Renal cortex interstitium (tissue), 11 donors: ENCODE measurements around the gene ITGAE. TPM values are rescaled to one million over a fixed set of nuclear protein-coding genes. Genes with fewer than 3 reads are reported as not detected.
"Not testable (repeated sequence)": the region's sequence is repeated elsewhere in the genome, so short reads cannot be mapped to it uniquely, and the experiment has no call there.

Source experiments
- DNase-seq, 11 donors: peaks; one replicate each; pipeline ENCODE4 v3.0.0-alpha.2; 2013; ENCODE audit warnings: low read depth in 9 of 11, low spot score in 4 of 11; ENCODE audit errors: extremely low read depth in 1 of 11
- polyA plus RNA-seq, 3 donors: library from polyadenylated mRNA; unstranded; fragments of 120-200 nt; gene quantifications; one replicate each; pipeline ENCODE4 v1.2.1, GENCODE V29; 2013; ENCODE audit not compliant: insufficient read length in 3 of 3

Gene ITGAE
- polyA plus RNA-seq, 3 donors, result 37.7 to 40.0 (median 37.8) TPM

DNA sequence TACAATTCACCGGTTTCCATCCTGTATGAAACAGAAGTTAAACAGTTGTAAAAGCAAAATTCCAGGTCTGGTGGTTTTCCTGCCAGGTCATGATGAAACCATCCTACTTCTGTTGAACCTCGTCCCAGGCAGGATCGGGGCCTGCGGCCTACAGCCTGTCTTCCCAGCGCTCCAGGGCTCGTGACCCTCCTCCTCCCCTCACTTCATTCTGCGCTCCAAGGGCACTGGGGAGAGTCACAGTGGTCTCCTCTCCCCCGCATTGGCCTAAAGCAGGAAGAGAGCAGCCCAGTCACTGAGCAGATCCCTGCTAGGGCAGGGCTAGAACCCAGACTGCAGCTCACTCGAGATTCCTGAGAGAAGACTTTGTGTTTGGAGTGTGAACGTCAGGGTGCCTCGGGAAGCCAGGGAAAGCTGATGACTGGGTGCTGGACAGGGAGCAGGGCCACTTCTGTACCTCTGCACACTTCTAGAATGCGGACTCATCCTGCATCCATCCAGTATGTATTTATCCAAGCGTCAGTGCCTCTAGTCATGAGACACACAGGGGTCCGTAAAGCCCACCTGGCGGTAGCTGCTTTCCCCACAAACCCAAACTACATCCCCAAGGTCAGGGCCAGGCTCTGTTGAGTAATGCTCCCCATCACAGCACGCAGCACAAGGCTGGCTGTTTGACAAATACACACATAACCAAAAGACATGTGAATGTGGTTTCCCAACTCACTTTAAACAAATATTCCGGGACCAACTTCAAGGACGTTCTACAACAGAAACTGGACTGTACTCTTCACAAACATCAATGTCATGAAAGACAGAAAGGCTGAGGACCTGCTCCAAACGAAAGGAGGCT lies 1.7 kb upstream of the ITGAE start:
- peak in 3 of 11 donors; percentile 12 to 40 (median 32) for DNase-seq

GRCh38 chr17:3801792-3802191 lies 804 bp upstream of the ITGAE start:
- no peak for DNase-seq

DNA sequence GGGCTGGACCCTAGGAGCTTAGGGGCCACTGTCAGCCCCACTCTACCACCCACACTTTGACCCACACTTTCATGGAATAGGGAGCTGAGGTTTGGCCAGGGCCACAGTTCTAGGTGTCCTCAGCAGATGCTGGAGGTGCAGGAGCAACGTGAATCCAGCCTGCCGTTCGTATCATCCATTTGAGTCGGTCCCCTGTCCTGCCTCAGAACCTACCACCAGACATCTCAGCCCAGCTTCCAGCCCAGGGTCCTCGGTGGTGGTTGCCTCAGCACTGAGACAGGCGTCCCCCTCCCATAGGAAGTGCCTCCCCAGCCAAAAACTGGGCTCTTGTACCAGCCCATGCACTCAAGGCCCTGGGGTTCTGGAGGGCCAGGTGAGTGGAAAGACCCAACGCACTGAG lies 359 bp upstream of the ITGAE start:
- no peak for DNase-seq

- no peak for DNase-seq
These were observed 1.6 kb downstream of the ITGAE start for GRCh38 chr17:3799181-3799945.

DNA sequence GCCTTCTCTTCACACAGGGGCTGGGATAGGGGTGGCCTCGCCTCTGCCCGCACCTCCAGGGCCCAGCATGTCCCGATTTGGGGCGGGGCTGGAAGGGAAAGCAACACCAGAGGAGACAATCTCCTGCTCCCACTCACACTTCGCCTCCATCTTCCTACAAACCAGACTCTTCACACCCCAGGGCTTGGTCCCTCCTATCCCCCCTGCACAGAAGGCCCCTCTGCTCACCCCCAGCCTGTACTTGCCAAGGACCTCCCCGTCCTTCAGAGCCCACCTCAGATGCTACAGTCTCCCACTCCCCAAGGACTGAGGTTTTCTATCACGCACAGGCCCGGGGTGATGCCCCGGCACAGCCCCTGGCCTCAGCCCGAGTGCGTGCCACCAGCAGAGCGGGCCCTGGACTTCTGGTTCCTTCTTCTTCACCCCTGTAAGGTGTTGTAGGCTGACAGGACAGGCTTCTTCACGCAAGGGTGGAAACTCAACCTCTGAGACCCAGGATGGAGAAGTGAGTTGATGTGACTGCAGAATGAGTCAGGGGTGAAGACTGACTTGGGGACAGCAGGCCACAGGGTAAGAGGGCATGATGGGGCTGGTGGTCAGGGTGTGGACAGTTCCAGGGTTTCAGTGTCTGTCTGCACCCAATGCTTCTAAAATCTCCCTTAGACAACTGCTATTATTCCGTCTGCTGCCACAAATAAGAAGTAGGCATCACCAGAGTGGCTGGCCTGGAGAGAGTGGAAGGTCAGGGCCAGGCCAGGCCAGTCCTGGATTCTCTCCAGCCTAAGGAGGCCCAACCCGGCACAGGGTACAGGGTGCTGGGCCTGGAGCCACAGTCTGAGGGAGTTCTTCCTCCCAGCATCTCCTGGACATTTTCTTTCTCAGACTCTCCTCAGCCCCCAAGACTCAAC lies 2.5 kb downstream of the ITGAE start:
- DNase-seq, result no peak

DNA sequence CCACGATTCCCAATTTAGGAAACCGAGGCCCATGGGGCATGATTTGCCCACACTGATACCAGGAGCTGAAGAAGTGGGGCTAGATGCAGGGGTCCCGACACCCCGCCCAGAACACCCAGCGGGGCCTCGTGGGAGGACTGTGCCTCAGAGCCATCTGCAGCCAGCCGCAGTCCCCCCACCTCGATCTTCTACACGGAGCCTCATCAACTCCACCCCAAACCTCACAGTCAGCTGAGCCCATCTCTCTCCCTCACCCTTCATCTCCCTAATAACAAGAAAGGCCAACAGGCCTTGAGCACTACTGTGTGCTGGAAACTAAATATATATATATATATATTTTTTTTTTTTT lies 4.2 kb downstream of the ITGAE start:
- no peak for DNase-seq

DNA sequence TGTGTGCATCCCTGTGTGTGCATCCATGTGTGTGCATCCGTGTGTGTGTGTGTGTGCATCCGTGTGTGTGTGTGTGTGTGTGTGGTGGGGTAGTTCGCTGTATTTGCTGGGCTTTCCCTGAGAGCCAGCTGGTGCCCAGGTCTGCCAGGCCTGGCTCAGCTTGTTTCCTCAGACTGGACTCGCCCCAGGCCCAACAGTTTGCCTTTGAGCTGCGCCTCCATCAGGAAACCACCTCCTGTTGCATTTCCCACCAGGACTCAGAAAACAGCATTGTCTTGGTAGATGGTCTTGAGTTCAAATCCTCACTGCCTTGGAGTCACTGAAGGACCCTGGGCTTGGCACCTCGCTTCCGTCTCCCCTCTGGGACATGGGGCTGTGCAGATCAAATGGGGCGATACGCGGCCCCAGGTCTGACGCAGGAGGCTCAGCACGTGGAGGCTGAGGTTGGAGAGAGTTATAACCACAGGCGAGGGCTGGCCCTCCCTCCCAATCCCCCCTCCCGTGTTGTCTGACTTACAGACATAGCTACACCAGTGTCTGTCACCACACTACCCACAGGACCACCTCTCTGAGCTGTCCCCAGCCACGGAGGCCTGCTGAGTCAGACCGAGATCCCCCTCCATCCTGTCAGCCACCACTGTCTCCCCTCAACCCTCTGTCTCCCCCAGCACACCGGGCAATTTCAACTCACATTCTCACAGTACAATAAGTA lies 4.7 kb downstream of the ITGAE start:
- DNase-seq, result no peak

GRCh38 chr17:3795390-3796102 lies 5.4 kb downstream of the ITGAE start:
- DNase-seq, result no peak

- DNase-seq, result no peak
These were observed 6.2 kb downstream of the ITGAE start for GRCh38 chr17:3794557-3795389.

GRCh38 chr17:3794152-3794551 lies 6.8 kb downstream of the ITGAE start:
- not testable (repeated sequence) for DNase-seq

DNA sequence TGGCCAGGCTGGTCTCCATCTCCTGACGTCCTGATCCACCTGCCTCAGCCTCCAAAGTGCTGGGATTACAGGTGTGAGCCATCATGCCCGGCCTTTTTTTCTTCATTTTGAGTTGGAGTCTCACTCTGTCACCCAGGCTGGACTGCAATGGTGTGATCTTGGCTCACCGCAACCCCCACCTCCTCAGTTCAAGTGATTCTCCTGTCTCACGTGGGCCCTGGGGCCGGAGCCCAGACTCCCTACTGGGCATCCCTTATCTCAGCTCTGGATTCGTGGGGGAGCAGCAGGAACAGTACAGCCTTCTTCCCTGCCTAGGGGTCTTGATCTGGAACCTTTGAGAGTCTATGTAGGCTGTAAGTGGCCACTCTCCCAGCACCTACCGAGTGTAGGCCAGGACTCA lies 7.7 kb downstream of the ITGAE start:
- not testable (repeated sequence) for DNase-seq

GRCh38 chr17:3792481-3792880 lies 8.5 kb downstream of the ITGAE start:
- no peak for DNase-seq

GRCh38 chr17:3788200-3788599 lies 12.8 kb downstream of the ITGAE start:
- DNase-seq, result no peak

- not testable (repeated sequence) for DNase-seq
These were observed 15.7 kb downstream of the ITGAE start for GRCh38 chr17:3785323-3785722.

- no peak for DNase-seq
These were observed 18.2 kb downstream of the ITGAE start for GRCh38 chr17:3782751-3783150.

GRCh38 chr17:3780986-3781385 lies 20.0 kb downstream of the ITGAE start:
- no peak for DNase-seq

DNA sequence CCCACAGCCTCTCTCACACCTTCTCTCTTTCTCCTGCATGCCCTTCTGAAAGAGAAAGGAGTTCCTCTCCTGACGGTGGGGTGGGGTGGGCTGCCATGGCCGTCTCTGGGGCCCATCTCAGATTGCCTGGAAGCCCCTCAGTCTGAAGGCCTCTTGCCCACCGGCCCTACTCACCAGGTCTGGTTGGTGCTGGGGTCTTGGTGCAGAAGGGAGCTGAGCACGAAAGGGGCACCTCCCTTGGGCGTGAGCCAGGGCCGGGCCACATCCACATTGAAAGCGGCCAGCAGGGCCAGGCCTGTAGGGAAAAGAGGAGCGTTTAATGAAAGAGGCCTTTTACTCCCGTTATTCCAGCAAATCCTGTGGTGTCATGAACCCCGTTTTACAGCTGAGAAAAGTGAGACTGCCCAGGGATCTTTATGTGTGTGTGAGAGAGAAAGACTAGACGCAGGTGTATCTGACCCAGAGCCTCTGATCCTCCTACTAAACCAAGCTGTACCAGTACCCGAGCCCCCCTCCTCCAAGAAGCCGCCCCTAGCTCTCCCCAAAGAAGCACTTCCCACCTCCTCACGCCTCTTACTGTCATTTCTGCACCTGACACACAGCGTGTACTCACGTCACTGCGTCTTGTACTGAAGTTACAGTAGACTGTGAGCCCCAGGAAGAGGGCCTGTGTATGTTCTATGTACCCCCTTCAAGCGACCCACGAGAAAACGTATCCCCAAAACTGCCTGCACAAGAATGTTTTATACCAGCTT lies 23.4 kb downstream of the ITGAE start:
- no peak for DNase-seq
